ENCODE results near the gene RRAGD.

The RRAGD gene

DNA sequence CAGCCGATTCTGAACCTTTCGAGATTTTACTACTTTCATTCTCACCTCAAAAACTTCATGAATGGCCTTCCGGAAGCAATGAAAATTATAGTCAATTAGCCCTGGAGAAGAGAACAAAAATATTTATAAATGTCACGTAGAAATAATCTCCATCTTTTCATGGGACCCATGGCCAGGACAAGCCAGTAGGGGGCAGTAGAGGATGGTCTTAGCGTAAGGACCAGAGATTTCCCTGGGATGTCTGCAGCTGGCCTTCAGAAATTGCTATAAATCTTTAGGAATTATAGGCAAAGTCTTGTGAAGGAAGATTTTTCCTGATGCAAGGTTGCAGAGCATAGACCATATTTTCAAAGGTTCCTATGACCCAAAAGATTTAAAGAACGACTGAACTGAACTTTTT is 44.0 kb downstream of the RRAGD start:
- Histone ChIP-seq H3K27me3 (ENCODE audit: control insufficient read depth, insufficient read depth, low read length) (peaks cover 13% of the 10 kb centered on the region), H3K36me3 (ENCODE audit: insufficient read depth, low read length) (no peaks in the 10 kb centered on the region), H3K9me3 (replicated peaks; ENCODE audit: low read length) (no peaks in the 10 kb centered on the region), H3K4me1 (ENCODE audit: control insufficient read depth, insufficient read depth, low read length) (no peaks in the 10 kb centered on the region), H3K4me2 (ENCODE audit: low read length) (no peak overlapping the region), H3K4me3 (ENCODE audit: low read length) (no peak overlapping the region), H3K9ac (ENCODE audit: low read depth, low read length) (no peak overlapping the region)

DNA sequence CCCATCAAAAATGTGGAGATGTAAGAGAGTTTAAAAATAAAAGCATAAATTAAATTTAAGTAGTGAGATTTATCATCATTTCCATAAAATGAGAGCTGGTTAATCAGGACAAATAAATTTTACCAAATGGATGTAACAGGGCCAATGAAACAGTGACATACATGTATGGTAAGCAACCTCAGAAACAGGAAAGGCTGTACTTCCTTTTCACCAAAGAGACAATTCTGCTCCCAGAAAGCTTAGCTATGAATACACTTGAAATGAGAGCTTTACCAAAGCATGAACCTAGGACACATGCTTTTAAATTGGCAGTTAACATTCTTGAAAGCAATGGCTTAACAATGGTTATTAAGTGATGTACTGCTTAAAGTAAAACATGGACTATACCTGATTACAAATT is 47.5 kb downstream of the RRAGD start:
- no peak overlapping the region for H3K4me3 ChIP-seq (ENCODE audit: low read length)
- no peaks in the 10 kb centered on the region for H3K9me3 ChIP-seq (replicated peaks; ENCODE audit: low read length)
- no peaks in the 10 kb centered on the region for H3K4me1 ChIP-seq (ENCODE audit: control insufficient read depth, insufficient read depth, low read length)
- H3K9ac ChIP-seq (ENCODE audit: low read depth, low read length), result no peak overlapping the region
- peaks cover 13% of the 10 kb centered on the region for H3K27me3 ChIP-seq (ENCODE audit: control insufficient read depth, insufficient read depth, low read length)
- H3K4me2 ChIP-seq (ENCODE audit: low read length), result no peak overlapping the region
- no peaks in the 10 kb centered on the region for H3K36me3 ChIP-seq (ENCODE audit: insufficient read depth, low read length)

DNA sequence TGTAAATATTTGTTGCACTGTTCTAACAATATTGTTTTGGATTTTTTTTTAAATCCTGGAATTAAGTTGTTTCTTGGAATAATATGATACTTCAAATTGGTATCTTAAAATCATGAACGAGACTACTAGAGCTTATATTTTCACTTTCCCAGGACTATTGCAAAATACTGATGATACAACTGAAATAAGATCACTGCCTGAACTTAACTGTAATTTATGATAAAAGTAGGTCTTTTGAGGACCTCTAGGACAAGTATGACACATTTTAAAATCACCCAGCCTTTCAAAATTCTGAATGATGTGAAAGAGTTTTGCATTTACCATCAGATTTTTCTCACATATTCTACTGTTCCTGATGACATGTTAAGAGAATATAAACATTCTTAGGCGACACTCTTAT is 50.9 kb downstream of the RRAGD start:
- H3K4me1 ChIP-seq (ENCODE audit: control insufficient read depth, insufficient read depth, low read length), result no peaks in the 10 kb centered on the region
- no peaks in the 10 kb centered on the region for H3K36me3 ChIP-seq (ENCODE audit: insufficient read depth, low read length)
- no peak overlapping the region for H3K4me2 ChIP-seq (ENCODE audit: low read length)
- H3K9ac ChIP-seq (ENCODE audit: low read depth, low read length), result no peak overlapping the region
- no peaks in the 10 kb centered on the region for H3K9me3 ChIP-seq (replicated peaks; ENCODE audit: low read length)
- H3K4me3 ChIP-seq (ENCODE audit: low read length), result no peak overlapping the region
- H3K27me3 ChIP-seq (ENCODE audit: control insufficient read depth, insufficient read depth, low read length), result peaks cover 7% of the 10 kb centered on the region

DNA sequence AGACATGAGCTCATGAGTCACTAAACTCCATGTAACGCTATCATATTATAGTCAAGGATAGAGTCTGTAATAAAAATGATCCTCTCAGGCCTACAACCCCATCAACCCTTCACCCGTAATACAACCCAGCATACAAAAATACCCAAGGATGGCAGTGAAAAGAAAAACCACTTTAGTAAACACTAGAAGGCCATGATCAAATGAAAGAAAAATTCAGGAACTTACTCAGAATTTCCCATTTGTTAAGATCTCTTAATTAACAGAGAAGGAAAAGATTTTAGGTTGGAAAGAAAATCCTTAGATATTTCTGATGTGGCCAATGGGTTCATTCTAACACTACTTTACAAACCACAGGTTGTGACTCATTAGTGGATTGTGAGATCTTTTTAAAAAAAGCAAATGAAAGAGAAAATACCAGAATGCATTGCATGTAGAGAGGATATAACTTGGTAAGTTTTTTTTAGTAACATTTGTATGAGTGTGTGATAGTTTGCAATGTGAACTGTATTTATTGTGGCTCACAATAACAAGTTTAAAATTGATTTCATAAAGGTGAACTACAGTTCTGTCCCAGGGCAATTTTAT is 51.6 kb downstream of the RRAGD start:
- Histone ChIP-seq H3K4me3 (ENCODE audit: low read length) (no peak overlapping the region), H3K36me3 (ENCODE audit: insufficient read depth, low read length) (no peaks in the 10 kb centered on the region), H3K4me1 (ENCODE audit: control insufficient read depth, insufficient read depth, low read length) (no peaks in the 10 kb centered on the region), H3K9me3 (replicated peaks; ENCODE audit: low read length) (no peaks in the 10 kb centered on the region), H3K4me2 (ENCODE audit: low read length) (no peak overlapping the region), H3K9ac (ENCODE audit: low read depth, low read length) (no peak overlapping the region), H3K27me3 (ENCODE audit: control insufficient read depth, insufficient read depth, low read length) (peaks cover 7% of the 10 kb centered on the region)

DNA sequence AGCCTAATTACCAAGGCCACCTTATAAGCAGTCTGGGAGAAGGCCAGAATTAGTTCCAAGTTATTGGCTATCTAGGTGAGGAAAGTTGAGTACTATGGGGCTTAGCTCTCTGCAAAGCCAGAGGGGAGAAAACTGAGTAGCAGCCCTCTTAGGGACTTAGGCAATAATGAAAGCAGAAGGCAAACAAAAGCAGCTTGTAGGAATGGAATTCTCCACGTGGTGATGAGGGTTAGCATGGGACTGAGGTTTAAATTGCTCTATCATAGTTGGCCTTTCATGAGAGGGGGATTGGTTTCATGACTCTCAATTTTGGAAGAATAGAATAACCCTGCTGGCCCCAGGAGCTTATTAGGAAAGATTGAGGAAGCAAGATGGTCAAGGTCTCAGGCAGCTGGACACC is 52.5 kb downstream of the RRAGD start:
- no peaks in the 10 kb centered on the region for H3K9me3 ChIP-seq (replicated peaks; ENCODE audit: low read length)
- no peak overlapping the region for H3K9ac ChIP-seq (ENCODE audit: low read depth, low read length)
- H3K4me3 ChIP-seq (ENCODE audit: low read length), result no peak overlapping the region
- no peaks in the 10 kb centered on the region for H3K4me1 ChIP-seq (ENCODE audit: control insufficient read depth, insufficient read depth, low read length)
- no peaks in the 10 kb centered on the region for H3K36me3 ChIP-seq (ENCODE audit: insufficient read depth, low read length)
- peaks cover 7% of the 10 kb centered on the region for H3K27me3 ChIP-seq (ENCODE audit: control insufficient read depth, insufficient read depth, low read length)
- H3K4me2 ChIP-seq (ENCODE audit: low read length), result no peak overlapping the region

DNA sequence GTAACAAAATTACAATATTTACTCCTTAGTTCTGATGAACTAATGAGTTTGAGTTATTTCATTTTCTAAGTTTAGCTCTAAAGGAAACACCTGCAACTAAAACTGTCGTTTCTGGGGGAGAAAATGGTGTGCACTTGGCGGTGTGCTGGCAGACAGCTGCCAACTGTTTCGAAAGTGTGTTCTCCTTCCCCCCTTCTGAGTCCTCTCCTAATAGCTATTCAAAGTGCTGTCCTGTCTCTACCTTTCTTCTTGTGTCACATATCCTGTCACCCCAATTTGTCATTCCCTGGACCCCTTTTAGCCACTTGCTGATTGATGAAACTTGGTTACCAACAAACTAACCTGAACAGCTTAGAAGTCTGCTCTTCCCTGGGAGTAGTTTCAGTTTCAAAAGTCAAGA is 54.7 kb downstream of the RRAGD start:
- H3K4me2 ChIP-seq (ENCODE audit: low read length), result no peak overlapping the region
- no peak overlapping the region for H3K9ac ChIP-seq (ENCODE audit: low read depth, low read length)
- no peaks in the 10 kb centered on the region for H3K9me3 ChIP-seq (replicated peaks; ENCODE audit: low read length)
- H3K4me1 ChIP-seq (ENCODE audit: control insufficient read depth, insufficient read depth, low read length), result no peaks in the 10 kb centered on the region
- H3K4me3 ChIP-seq (ENCODE audit: low read length), result no peak overlapping the region
- H3K27me3 ChIP-seq (ENCODE audit: control insufficient read depth, insufficient read depth, low read length), result peaks cover 4% of the 10 kb centered on the region
- H3K36me3 ChIP-seq (ENCODE audit: insufficient read depth, low read length), result no peaks in the 10 kb centered on the region

DNA sequence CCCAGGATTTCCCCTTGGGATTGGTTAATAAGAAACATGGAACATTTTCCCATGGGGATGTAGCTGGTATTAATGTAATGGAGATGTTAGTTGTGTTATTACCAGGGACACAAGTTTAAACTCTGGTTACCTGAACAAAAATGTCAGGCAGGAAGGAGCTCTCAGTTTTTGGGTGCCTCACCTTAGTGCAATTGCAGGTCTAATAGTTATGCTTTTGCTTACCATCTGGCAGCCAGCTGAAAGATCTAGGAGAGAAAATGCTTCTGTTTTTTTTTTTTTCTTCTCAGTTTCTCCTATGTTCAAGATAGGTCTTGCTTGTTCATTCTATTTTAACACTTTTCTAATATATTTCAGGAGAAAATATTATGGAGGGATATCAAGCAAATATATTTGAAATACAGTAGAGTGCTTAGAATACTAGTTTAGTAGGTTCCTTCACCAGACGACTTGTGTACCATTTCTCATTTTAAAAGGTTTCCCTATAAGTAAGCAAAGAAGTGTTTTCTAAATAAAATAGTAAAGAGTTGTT is 55.4 kb downstream of the RRAGD start:
- H3K4me3 ChIP-seq (ENCODE audit: low read length), result no peak overlapping the region
- no peaks in the 10 kb centered on the region for H3K9me3 ChIP-seq (replicated peaks; ENCODE audit: low read length)
- H3K36me3 ChIP-seq (ENCODE audit: insufficient read depth, low read length), result no peaks in the 10 kb centered on the region
- H3K4me1 ChIP-seq (ENCODE audit: control insufficient read depth, insufficient read depth, low read length), result no peaks in the 10 kb centered on the region
- H3K9ac ChIP-seq (ENCODE audit: low read depth, low read length), result no peak overlapping the region
- H3K4me2 ChIP-seq (ENCODE audit: low read length), result no peak overlapping the region
- H3K27me3 ChIP-seq (ENCODE audit: control insufficient read depth, insufficient read depth, low read length), result peaks cover 4% of the 10 kb centered on the region

DNA sequence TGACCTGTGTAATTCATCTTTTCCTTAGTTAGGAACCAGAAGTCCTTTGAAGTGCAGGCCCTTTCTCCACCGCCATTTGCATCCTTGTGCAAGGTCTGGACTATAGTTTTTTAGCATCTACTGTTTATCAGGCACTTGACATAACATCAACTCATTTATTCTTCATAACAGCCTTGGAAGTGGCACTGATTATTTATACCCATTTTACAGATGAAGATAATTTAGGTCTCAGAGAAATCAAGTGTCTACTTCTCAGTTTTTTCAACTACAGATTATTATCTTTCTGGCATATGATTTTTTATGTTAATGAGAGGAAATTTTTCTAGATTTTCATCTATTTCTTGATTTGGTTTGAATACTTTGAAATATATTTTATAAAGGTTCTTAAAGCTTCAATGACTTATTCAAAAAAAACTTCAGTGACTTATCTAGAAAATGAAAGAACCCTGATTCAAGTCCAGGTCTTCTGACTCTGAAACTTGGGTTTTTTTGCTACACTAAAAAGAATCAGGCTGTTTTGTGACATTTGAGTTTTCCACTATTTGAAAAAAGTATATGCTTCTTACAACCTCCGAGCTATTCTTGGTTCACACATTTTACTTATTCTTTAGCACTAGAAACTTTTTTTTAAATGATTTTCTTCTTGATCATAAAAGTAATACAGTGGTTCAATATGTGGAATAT is 56.4 kb downstream of the RRAGD start:
- Histone ChIP-seq H3K9ac (ENCODE audit: low read depth, low read length) (no peak overlapping the region), H3K4me2 (ENCODE audit: low read length) (no peak overlapping the region), H3K27me3 (ENCODE audit: control insufficient read depth, insufficient read depth, low read length) (peaks cover 4% of the 10 kb centered on the region), H3K36me3 (ENCODE audit: insufficient read depth, low read length) (no peaks in the 10 kb centered on the region), H3K4me3 (ENCODE audit: low read length) (no peak overlapping the region), H3K9me3 (replicated peaks; ENCODE audit: low read length) (no peaks in the 10 kb centered on the region), H3K4me1 (ENCODE audit: control insufficient read depth, insufficient read depth, low read length) (peaks cover 7% of the 10 kb centered on the region)

DNA sequence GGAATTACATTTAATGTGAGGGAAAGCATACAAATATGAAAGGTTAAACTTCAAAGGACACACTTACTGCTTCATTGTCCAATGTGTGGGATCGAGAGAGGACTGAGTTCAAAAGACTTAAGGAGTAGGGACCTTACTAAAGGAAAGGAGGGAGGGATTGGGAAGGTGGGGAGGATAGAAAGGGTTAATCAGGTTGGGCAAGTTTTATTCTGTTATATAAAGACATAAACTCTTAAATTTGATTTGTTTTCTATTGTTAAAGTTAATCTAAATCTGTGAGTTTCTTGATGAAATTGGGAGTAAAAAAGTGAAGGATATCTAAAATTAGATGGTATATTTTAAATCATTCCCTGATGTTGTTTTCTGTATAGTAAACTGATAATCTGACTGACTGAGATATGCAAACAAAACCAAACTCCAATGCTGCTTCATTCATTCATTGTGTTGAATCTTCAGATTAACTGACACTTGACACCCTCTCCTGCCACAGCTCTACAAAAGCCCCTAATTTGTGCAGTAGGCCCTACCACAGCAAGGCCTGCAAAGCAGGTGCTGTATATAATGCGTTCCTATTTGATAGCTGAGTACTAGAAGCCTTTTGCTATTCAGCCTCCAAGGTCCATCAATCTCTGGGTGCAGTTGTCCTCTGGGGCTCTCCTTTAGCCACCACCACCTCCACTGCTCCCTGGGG is 58.2 kb downstream of the RRAGD start:
- no peak overlapping the region for H3K4me2 ChIP-seq (ENCODE audit: low read length)
- no peak overlapping the region for H3K9ac ChIP-seq (ENCODE audit: low read depth, low read length)
- H3K36me3 ChIP-seq (ENCODE audit: insufficient read depth, low read length), result no peaks in the 10 kb centered on the region
- H3K27me3 ChIP-seq (ENCODE audit: control insufficient read depth, insufficient read depth, low read length), result peaks cover 4% of the 10 kb centered on the region
- peaks cover 15% of the 10 kb centered on the region for H3K4me1 ChIP-seq (ENCODE audit: control insufficient read depth, insufficient read depth, low read length)
- no peak overlapping the region for H3K4me3 ChIP-seq (ENCODE audit: low read length)
- no peaks in the 10 kb centered on the region for H3K9me3 ChIP-seq (replicated peaks; ENCODE audit: low read length)

DNA sequence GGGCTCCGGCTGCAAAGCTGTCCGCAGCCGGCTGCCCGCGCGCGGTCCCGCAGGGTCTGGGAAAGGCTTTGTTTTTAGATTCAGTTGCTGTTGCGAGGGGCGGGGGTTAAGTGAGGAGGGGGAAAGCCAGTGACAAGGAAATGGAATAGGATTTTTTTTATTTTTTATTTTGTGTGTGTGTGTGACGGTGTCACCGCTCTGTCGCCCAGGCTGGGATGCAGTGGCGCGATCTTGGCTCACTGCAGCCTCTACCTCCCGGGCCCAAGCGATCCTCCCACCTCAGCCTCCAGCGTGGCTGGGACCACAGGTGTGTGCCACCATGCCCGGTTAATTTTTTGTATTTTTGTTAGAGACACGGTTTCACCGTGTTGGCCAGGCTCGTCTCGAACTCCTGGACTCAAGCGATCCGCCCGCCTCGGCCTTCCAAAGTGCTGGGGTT is 58.9 kb downstream of the RRAGD start:
- Histone ChIP-seq H3K4me1 (ENCODE audit: control insufficient read depth, insufficient read depth, low read length) (peaks cover 18% of the 10 kb centered on the region), H3K9ac (ENCODE audit: low read depth, low read length) (peak overlapping the region; percentile 100), H3K4me3 (ENCODE audit: low read length) (peak overlapping the region; percentile 99), H3K36me3 (ENCODE audit: insufficient read depth, low read length) (no peaks in the 10 kb centered on the region), H3K4me2 (ENCODE audit: low read length) (peak overlapping the region; percentile 96), H3K9me3 (replicated peaks; ENCODE audit: low read length) (no peaks in the 10 kb centered on the region), H3K27me3 (ENCODE audit: control insufficient read depth, insufficient read depth, low read length) (peaks cover 4% of the 10 kb centered on the region)

DNA sequence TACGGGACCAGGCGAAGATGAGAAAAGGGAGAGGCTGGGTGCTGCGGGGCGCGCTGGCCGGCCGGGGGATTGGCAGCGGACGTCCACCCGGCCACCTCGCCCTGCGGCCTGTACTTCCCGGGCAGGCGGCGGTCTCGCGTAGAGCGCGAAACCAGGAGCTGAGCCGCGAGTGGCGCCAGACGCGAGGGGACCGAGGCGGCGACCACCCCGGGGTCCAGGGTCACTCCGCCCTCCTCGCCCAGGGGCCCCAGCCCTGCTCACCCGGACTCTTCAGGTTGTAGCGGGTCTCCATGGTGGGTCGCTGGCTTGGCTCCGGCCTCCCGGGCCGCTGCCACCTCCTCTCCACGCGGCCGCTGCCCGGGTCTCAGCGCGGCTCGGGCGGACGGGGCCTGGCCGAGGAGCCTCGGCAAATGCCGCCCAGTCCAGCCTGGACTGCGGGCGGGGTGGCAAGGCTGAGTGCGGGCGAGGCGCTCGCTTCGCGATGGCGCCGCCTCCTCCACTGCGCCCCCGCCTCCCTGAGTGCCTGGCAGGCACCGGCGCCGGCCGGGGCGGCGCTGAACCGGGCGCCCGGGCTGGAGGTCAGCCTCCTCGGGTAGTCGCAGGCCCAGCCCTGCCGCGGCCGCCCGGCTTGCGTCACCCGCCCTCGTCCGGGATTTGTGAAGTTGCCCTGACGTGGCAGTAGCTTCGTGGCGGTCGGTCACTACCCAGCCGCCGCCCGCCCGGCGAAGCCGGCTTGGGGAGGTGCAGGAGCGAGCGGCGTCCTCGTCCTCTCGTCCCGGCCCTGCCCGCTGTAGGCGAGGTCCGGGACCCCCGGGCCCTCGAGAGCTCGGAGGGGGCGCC is 59.6 kb downstream of the RRAGD start, which contains the start of gene UBE2J1:
TSS of gene UBE2J1 (minus strand) at position 445 of the 840 bp plus-strand sequence. CDS start at position 292, 153 bp downstream.
- H3K4me3 ChIP-seq (ENCODE audit: low read length), result peak within 1 kb of the TSS; percentile 99
- H3K9me3 ChIP-seq (replicated peaks; ENCODE audit: low read length), result no peaks in the 10 kb centered on the region
- H3K9ac ChIP-seq (ENCODE audit: low read depth, low read length), result peak within 1 kb of the TSS; percentile 100
- H3K4me1 ChIP-seq (ENCODE audit: control insufficient read depth, insufficient read depth, low read length), result peaks cover 23% of the 10 kb centered on the region
- no peaks in the 10 kb centered on the region for H3K36me3 ChIP-seq (ENCODE audit: insufficient read depth, low read length)
- H3K4me2 ChIP-seq (ENCODE audit: low read length), result peak within 1 kb of the TSS; percentile 96
- peaks cover 3% of the 10 kb centered on the region for H3K27me3 ChIP-seq (ENCODE audit: control insufficient read depth, insufficient read depth, low read length)
